Pancreas (tissue), 10 donors: ENCODE measurements around the gene TMEM240. TPM values are rescaled to one million over a fixed set of nuclear protein-coding genes. Genes with fewer than 3 reads are reported as not detected.
A peak's percentile ranks its signal among the peaks of the same experiment; 100 is the strongest.
"Not testable (repeated sequence)": the region's sequence is repeated elsewhere in the genome, so short reads cannot be mapped to it uniquely, and the experiment has no call there.

Experiments
- ATAC-seq, 4 donors: fragments of 200-7000 bp; cut with Tn5 transposase; one replicate each; pipeline versions ENCODE4 v1.8.0 to v1.9.1; 2020; ENCODE audit warnings: mild to moderate bottlenecking in 4 of 4, moderate library complexity in 4 of 4
- DNase-seq, 6 donors: peaks; one replicate each; pipeline ENCODE4 v3.0.0-alpha.2; 2020
- FAIRE-seq: peaks from 2 replicates; lab custom pipeline; 2012; peaks lifted over from hg19 to GRCh38; lab: Jason Lieb, UNC
- H3K27ac ChIP-seq, 4 donors: fragments of 200-600 bp; sonication (generic); 1 replicate in 3 of 4; 2 replicates in 1 of 4; pipeline versions ENCODE4 v1.5.0 to v1.8.0; 2020
- H3K27me3 ChIP-seq, 4 donors: fragments of 200-600 bp; one replicate each; pipeline ENCODE4 v1.8.0; 2021
- H3K36me3 ChIP-seq, 3 donors: fragments of 200-600 bp; sonication (generic) in 1 of 3; one replicate each; pipeline versions ENCODE4 v1.5.0 to v1.8.0; 2020 to 2021
- H3K4me1 ChIP-seq, 3 donors: fragments of 200-600 bp; one replicate each; pipeline ENCODE4 v1.8.0; 2021
- H3K4me3 ChIP-seq, 4 donors: fragments of 200-600 bp; sonication (generic) in 2 of 4; one replicate each; pipeline versions ENCODE4 v1.5.0 to v1.8.0; 2020 to 2021
- H3K9me3 ChIP-seq, 4 donors: fragments of 200-600 bp; one replicate each; pipeline ENCODE4 v1.8.0; 2021
- WGBS, 2 donors: extraction: QIAGEN DNeasy Blood & Tissue Kit; methylation state at CpG; one replicate each; pipeline ENCODE4 v1.1.7; 2013; 5-methylcytosine and 5-hydroxymethylcytosine counted together
- intact Hi-C, 3 donors: fragments of 100-400 bp; cut with DNase I; formaldehyde crosslinking; loops; one replicate each; pipeline versions ENCODE4 v1.11.1 to v1.14.2; 2022
- polyA plus RNA-seq, 2 donors: library from polyadenylated mRNA; stranded (reverse); fragments of 200-250 nt; gene quantifications; one replicate each; pipeline ENCODE4 v1.2.3, GENCODE V29; 2013
- total RNA-seq, 6 donors: library from RNA; stranded (reverse); fragmentation: NEBNext Ultra II Directional in 4 of 6; extraction: Animal tissue kit (Norgen Biotek cat#: 25700) in 4 of 6; gene quantifications; one replicate each; pipeline versions ENCODE4 v1.2.1 to v1.2.4, GENCODE V29; 2021 to 2023
- TF ChIP-seq, protein P1 (sequence below), 4 donors: fragments of 200-600 bp; sonication (generic) in 3 of 4; IDR thresholded peaks; one replicate each; pipeline versions ENCODE4 v1.5.0 to v1.8.0; 2021; ENCODE audit warnings: antibody characterized with exemption in 4 of 4
- donor health status: healthy with polysubstance abuse.
- donor health status: DM: no; HTN: no; CAD: no; lungs with moderate emphysema.
- donor health status: DM: no; HTN: no; CAD: no.
- donor health status: control.
- donor health status: control.
- donor health status: Bipolar disorder and iron deficiency.
- donor health status: DM: yes; HTN: yes; CAD: no.
- donor health status: DM: no; HTN: no; CAD: no.
- donor health status: DM: no; HTN: no; CAD: no.
- donor health status: DM: yes; HTN: yes; CAD: no.

TMEM240 gene
- total and polyA plus RNA-seq, 8 donors, result 0.22 to 3.6 (median 0.79) TPM; not detected in 1

- TF ChIP-seq, protein P1, sequence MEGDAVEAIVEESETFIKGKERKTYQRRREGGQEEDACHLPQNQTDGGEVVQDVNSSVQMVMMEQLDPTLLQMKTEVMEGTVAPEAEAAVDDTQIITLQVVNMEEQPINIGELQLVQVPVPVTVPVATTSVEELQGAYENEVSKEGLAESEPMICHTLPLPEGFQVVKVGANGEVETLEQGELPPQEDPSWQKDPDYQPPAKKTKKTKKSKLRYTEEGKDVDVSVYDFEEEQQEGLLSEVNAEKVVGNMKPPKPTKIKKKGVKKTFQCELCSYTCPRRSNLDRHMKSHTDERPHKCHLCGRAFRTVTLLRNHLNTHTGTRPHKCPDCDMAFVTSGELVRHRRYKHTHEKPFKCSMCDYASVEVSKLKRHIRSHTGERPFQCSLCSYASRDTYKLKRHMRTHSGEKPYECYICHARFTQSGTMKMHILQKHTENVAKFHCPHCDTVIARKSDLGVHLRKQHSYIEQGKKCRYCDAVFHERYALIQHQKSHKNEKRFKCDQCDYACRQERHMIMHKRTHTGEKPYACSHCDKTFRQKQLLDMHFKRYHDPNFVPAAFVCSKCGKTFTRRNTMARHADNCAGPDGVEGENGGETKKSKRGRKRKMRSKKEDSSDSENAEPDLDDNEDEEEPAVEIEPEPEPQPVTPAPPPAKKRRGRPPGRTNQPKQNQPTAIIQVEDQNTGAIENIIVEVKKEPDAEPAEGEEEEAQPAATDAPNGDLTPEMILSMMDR (IDR thresholded peaks at IDR 0.05), result no peak
- 90% methylated on average over 21 of the region's 21 CpGs for WGBS, 2 donors
- Histone ChIP-seq H3K4me1 (no peaks in the 10 kb centered on the region), H3K9me3 (no peaks in the 10 kb centered on the region), H3K4me3 (no peak overlapping the region), H3K27me3 (no peaks in the 10 kb centered on the region), H3K36me3 (peaks cover 0 to 20% (median 14%) of the 10 kb centered on the region in 3 donors), H3K27ac (no peak overlapping the region)
- no peak for DNase-seq
- ATAC-seq, result peak in 1 of 4 donors; percentile 6
- intact Hi-C loops, result no loop called here
- FAIRE-seq, result no peak
These were observed 22.3 kb upstream of the TMEM240 start for GRCh38 chr1:1562556-1563195.

GRCh38 chr1:1561801-1562470 lies 21.5 kb upstream of the TMEM240 start:
- Histone ChIP-seq H3K9me3 (no peaks in the 10 kb centered on the region), H3K36me3 (peaks cover 0 to 20% (median 14%) of the 10 kb centered on the region in 3 donors), H3K27ac (no peak overlapping the region), H3K4me3 (no peak overlapping the region), H3K4me1 (no peaks in the 10 kb centered on the region), H3K27me3 (no peaks in the 10 kb centered on the region)
- intact Hi-C loops, result no loop called here
- ATAC-seq (no peak), DNase-seq (no peak), FAIRE-seq (no peak)
- TF ChIP-seq, protein P1 (IDR thresholded peaks at IDR 0.05), result no peak
- WGBS, 2 donors, result 88 to 91% methylated on average over 15 of the region's 15 CpGs

DNA sequence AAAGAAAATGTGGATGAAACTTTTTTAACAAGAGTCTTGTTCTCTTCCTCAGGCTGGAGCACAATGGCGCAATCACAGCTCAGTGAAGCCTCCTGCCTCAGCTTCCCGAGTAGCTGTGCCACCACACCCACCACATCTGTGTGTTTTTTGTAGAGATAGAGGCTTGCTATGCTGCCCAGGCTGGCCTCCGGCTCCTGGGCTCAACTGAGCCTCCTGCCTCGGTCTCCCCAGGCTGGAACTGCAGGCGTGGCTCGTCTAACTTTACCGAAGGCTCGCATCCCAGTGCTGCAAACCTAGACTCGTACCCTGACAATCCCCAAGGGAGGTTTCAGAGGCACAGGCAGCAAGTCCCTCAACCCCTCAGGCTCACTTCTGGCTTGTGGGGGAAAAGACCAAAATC lies 19.8 kb upstream of the TMEM240 start:
- no peak for DNase-seq
- no peak for ATAC-seq
- intact Hi-C loops, result no loop called here
- TF ChIP-seq, protein P1 (IDR thresholded peaks at IDR 0.05), result no peak
- Histone ChIP-seq H3K4me3 (no peak overlapping the region), H3K9me3 (no peaks in the 10 kb centered on the region), H3K27ac (no peak overlapping the region), H3K27me3 (no peaks in the 10 kb centered on the region), H3K36me3 (peaks cover 0 to 20% (median 14%) of the 10 kb centered on the region in 3 donors), H3K4me1 (no peaks in the 10 kb centered on the region)
- 93% methylated on average over 9 of the region's 9 CpGs for WGBS, 2 donors
- no peak for FAIRE-seq

DNA sequence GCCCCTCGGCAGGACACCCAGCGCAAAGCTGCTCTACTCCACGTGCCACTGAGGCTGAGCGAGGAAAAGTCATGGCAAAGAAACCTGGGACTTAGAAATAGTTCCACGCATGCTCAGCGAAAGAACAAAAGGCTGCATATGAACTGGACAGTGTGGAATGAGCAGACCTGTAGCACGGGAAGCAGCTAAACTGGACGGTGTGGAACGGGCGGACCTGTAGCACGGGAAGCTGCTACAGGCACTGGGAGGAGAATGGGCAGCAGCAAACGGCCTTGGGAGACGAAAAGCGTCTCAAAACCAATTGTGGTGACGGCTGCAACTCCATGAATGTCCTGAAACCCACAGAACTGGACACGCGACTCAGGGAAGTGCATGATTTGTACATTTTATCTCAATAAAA lies 18.6 kb upstream of the TMEM240 start:
- Histone ChIP-seq H3K27me3 (no peaks in the 10 kb centered on the region), H3K9me3 (no peaks in the 10 kb centered on the region), H3K27ac (no peak overlapping the region), H3K36me3 (peaks cover 0 to 14% (median 11%) of the 10 kb centered on the region in 3 donors), H3K4me1 (no peaks in the 10 kb centered on the region), H3K4me3 (no peak overlapping the region)
- FAIRE-seq (no peak), DNase-seq (no peak), ATAC-seq (no peak)
- intact Hi-C loops, result no loop called here
- WGBS, 2 donors, result 54 to 59% methylated on average over 17 of the region's 17 CpGs
- TF ChIP-seq, protein P1 (IDR thresholded peaks at IDR 0.05), result no peak

- Histone ChIP-seq H3K36me3 (peaks cover 0 to 10% (median 6%) of the 10 kb centered on the region in 3 donors), H3K9me3 (no peaks in the 10 kb centered on the region), H3K4me3 (no peak overlapping the region), H3K4me1 (no peaks in the 10 kb centered on the region), H3K27ac (no peak overlapping the region), H3K27me3 (no peaks in the 10 kb centered on the region)
- WGBS, 2 donors, result 68 to 71% methylated on average over 4 of the region's 4 CpGs
- DNase-seq (no peak), ATAC-seq (no peak), FAIRE-seq (no peak)
- TF ChIP-seq, protein P1 (IDR thresholded peaks at IDR 0.05), result no peak
- intact Hi-C loops, result no loop called here
These were observed 18.2 kb upstream of the TMEM240 start for GRCh38 chr1:1558591-1558990.

DNA sequence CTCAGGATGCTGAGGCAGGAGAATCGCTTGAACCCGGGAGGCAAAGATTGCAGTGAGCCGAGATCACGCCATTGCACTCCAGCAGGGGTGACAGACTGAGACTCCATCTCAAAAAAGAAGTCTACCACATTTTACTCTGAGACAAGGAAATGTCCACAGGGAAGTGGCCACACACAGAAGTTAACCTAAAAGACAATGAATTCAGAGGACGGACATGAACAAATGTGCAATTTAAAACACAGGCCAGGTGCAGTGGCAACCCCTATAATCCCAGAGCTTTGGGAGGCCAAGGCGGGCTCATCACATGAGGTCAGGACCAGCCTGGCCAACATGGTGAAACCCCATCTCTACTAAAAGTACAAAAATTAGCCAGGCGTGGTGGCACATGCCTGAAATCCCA lies 17.3 kb upstream of the TMEM240 start:
- FAIRE-seq, H3K27ac ChIP-seq, H3K9me3 ChIP-seq, ATAC-seq, H3K27me3 ChIP-seq, H3K36me3 ChIP-seq, intact Hi-C loops, H3K4me3 ChIP-seq, DNase-seq, H3K4me1 ChIP-seq: not testable (repeated sequence)
- 92 to 97% methylated on average over 7 of the region's 7 CpGs for WGBS, 2 donors

- FAIRE-seq, H3K27ac ChIP-seq, H3K36me3 ChIP-seq, H3K9me3 ChIP-seq, ATAC-seq, H3K4me1 ChIP-seq, intact Hi-C loops, DNase-seq, H3K27me3 ChIP-seq, H3K4me3 ChIP-seq: not testable (repeated sequence)
- WGBS, 2 donors, result 90 to 95% methylated on average over 11 of the region's 11 CpGs
These were observed 16.5 kb upstream of the TMEM240 start for GRCh38 chr1:1556961-1557360.
